ENCODE data around the gene KCNAB1. TPM values are rescaled to one million over a fixed set of nuclear protein-coding genes. Genes with fewer than 3 reads are reported as not detected.
A peak's percentile ranks its signal among the peaks of the same experiment; 100 is the strongest.

The KCNAB1 gene
- total RNA-seq, 1 donor from 2014 or later = 0.79 TPM

DNA sequence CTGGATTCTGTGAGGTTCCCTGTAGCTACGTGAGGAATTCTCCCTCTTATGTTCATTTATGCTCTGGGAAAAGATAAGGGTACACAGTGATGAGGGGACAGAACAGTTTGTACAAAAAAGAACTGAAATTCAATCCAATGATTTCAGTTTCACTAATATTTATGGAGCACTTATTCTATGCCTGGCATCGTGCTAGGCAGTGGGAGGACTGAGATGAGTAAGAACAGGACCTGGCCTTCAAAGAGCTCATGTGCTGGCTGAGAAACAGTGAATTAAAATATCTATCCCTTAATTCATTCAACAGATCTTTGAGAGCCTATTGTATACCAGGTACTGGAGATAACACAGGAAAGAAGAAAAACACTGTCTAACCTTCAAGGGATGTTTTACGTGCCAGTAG lies 412.4 kb downstream of the KCNAB1 start:
- Mint-ChIP-seq H3K4me3 (no peak overlapping the region), H3K36me3 (ENCODE audit: low read depth) (no peaks in the 10 kb centered on the region), H3K27me3 (ENCODE audit: low read depth) (no peaks in the 10 kb centered on the region), H3K27ac (ENCODE audit: unreplicated experiment) (no peak overlapping the region), H3K4me1 (peaks cover 21% of the 10 kb centered on the region), H3K9me3 (no peaks in the 10 kb centered on the region)
- TF ChIP-seq, protein P1, sequence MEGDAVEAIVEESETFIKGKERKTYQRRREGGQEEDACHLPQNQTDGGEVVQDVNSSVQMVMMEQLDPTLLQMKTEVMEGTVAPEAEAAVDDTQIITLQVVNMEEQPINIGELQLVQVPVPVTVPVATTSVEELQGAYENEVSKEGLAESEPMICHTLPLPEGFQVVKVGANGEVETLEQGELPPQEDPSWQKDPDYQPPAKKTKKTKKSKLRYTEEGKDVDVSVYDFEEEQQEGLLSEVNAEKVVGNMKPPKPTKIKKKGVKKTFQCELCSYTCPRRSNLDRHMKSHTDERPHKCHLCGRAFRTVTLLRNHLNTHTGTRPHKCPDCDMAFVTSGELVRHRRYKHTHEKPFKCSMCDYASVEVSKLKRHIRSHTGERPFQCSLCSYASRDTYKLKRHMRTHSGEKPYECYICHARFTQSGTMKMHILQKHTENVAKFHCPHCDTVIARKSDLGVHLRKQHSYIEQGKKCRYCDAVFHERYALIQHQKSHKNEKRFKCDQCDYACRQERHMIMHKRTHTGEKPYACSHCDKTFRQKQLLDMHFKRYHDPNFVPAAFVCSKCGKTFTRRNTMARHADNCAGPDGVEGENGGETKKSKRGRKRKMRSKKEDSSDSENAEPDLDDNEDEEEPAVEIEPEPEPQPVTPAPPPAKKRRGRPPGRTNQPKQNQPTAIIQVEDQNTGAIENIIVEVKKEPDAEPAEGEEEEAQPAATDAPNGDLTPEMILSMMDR (conservative IDR thresholded peaks at IDR 0.05) = no peak
- DNase-seq (ENCODE audit: low read depth, low spot score) = no peak

DNA sequence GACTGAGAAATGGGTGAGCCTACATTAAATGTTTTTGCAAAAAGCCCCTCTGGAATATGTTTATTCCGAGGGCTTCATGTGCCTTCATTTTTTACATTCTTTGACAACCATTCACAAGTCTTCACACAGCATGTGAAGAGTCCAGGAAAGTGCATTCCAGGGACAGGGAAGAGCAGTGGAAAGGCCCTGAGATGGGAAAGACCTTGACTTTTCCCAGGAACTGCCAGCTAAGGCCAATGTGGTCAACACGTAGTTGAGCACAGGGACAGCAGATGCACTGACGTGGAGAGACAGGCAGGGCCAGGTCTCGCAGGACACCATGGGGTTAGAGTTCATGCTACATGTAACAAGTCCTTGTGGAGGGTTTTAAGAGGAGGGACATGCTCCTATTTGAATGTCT lies 412.8 kb downstream of the KCNAB1 start:
- H3K27me3 Mint-ChIP-seq (ENCODE audit: low read depth) = no peaks in the 10 kb centered on the region
- H3K27ac Mint-ChIP-seq (ENCODE audit: unreplicated experiment) = no peak overlapping the region
- H3K9me3 Mint-ChIP-seq = no peaks in the 10 kb centered on the region
- DNase-seq (ENCODE audit: low read depth, low spot score) = no peak
- TF ChIP-seq, protein P1 (conservative IDR thresholded peaks at IDR 0.05) = no peak
- no peaks in the 10 kb centered on the region for H3K36me3 Mint-ChIP-seq (ENCODE audit: low read depth)
- peaks cover 21% of the 10 kb centered on the region for H3K4me1 Mint-ChIP-seq
- H3K4me3 Mint-ChIP-seq = no peak overlapping the region

DNA sequence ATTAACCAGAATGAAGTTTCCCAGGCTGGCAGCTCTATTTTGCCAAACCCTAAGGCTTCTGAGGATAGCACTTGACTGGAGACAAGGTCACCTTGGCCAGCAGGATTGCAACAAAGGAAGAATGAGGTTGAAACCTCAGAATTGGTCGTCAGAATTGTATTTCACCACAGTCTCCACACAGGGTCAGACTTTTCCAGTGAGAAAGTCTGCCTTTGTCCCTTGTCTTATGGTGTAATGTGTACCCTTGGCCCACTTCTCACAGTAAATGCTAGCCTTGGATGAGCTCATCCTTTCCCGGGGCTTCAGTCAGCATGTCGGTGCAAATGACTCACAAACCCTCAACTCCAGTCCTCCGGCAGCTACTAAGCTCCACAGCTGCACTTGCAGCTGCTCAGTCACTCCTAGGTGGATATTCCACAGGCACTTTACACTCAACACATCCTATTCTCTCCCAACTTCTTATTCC lies 414.8 kb downstream of the KCNAB1 start:
- no peaks in the 10 kb centered on the region for H3K27me3 Mint-ChIP-seq (ENCODE audit: low read depth)
- H3K27ac Mint-ChIP-seq (ENCODE audit: unreplicated experiment) = peak overlapping the region; percentile 81
- TF ChIP-seq, protein P1 (conservative IDR thresholded peaks at IDR 0.05) = peak; percentile 41
- no peak overlapping the region for H3K4me3 Mint-ChIP-seq
- peak; percentile 12 for DNase-seq (ENCODE audit: low read depth, low spot score)
- H3K9me3 Mint-ChIP-seq = no peaks in the 10 kb centered on the region
- H3K36me3 Mint-ChIP-seq (ENCODE audit: low read depth) = no peaks in the 10 kb centered on the region
- H3K4me1 Mint-ChIP-seq = peaks cover 19% of the 10 kb centered on the region

DNA sequence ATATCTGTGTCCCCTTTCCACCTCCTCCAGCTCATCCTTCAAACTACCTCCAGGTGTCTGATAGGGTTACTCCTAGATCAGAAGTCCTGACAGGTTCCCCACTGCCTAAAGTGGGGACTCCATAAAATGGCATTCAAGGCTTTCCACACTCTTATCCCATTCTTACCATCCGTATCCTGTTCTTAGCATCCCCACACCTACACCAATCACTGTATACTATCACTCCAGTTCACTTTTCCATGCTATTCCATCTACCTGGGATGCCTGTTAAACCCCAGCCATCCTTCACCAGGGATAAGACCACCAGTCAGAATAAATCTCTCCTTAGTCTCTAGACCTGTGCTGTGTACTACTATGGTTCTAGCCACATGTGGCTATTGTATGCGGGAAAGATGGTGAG lies 415.4 kb downstream of the KCNAB1 start:
- H3K9me3 Mint-ChIP-seq = no peaks in the 10 kb centered on the region
- TF ChIP-seq, protein P1 (conservative IDR thresholded peaks at IDR 0.05) = no peak
- peaks cover 13% of the 10 kb centered on the region for H3K4me1 Mint-ChIP-seq
- H3K4me3 Mint-ChIP-seq = no peak overlapping the region
- H3K27me3 Mint-ChIP-seq (ENCODE audit: low read depth) = no peaks in the 10 kb centered on the region
- DNase-seq (ENCODE audit: low read depth, low spot score) = no peak
- peak overlapping the region; percentile 12 for H3K27ac Mint-ChIP-seq (ENCODE audit: unreplicated experiment)
- no peaks in the 10 kb centered on the region for H3K36me3 Mint-ChIP-seq (ENCODE audit: low read depth)

DNA sequence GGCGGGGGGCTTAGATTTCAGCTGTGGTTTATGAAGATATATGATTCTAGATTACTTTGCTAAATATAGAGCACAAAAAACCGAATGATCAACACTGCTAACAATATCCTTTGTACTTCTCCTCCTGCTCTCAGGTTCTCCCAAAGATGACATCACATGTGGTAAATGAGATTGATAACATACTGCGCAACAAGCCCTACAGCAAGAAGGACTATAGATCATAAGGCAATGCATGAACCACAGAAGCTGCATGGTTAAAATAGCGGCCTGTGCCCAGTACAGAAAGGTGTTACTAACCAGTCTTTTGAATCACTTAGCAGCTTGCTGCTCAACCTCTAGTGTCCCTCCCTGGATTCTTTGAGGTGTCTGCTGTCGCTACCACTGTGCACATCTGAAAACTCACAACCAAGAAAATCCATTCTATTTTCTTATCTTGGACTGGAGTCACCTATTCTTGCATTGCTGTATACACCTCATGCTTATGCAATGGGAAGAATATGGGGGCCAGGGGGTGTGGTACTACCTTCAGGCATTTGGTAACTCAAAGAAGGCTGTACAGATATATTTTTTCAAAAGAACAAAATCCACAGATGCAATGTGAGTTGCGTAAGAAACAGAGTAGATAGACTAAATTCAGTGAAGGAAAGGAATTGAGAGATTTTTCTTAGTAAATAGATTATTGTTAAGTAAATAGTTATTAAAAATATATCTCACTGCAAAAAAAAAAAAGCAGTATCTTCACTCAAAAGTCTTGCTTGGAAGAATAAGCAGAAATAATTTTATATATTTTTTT lies 416.3 kb downstream of the KCNAB1 start:
- Mint-ChIP-seq H3K27ac (ENCODE audit: unreplicated experiment) (no peak overlapping the region), H3K27me3 (ENCODE audit: low read depth) (no peaks in the 10 kb centered on the region), H3K4me3 (no peak overlapping the region), H3K36me3 (ENCODE audit: low read depth) (no peaks in the 10 kb centered on the region), H3K4me1 (peaks cover 12% of the 10 kb centered on the region), H3K9me3 (no peaks in the 10 kb centered on the region)
- TF ChIP-seq, protein P1 (conservative IDR thresholded peaks at IDR 0.05) = no peak
- no peak for DNase-seq (ENCODE audit: low read depth, low spot score)

Data from neural crest cell (in vitro differentiated cells).